GM12892 (cell line): ENCODE data around the gene E2F8. TPM values are rescaled to one million over a fixed set of nuclear protein-coding genes. Genes with fewer than 3 reads are reported as not detected.

Experiments
- DNase-seq: peaks from one replicate; pipeline ENCODE4 v3.0.0; 2011; ENCODE audit not compliant: insufficient read length
- FAIRE-seq: peaks from 2 replicates; lab custom pipeline; 2011; peaks lifted over from hg19 to GRCh38; lab: Jason Lieb, UNC
- POLR2A ChIP-seq: IDR thresholded peaks from 2 replicates; pipeline ENCODE4 v1.6.1; 2011; ENCODE audit warnings: low read depth, low read length, control low read depth
- POLR2AphosphoS5 ChIP-seq: IDR thresholded peaks from 2 replicates; pipeline ENCODE4 v1.6.1; 2011; ENCODE audit warnings: low read depth, low read length, control low read depth
- TAF1 ChIP-seq: IDR thresholded peaks from 2 replicates; pipeline ENCODE4 v1.6.1; 2011; ENCODE audit warnings: low read depth, mild to moderate bottlenecking, control low read depth, low read length, borderline replicate concordance
- polyA plus RNA-seq: library from polyadenylated mRNA; unstranded; fragments of >200 nt; gene quantifications from one replicate; pipeline ENCODE4 v1.2.1, GENCODE V29; 2012; ENCODE audit warnings: missing spikeins, inconsistent platforms; ENCODE audit not compliant: missing spikeins

E2F8 gene, protein sequence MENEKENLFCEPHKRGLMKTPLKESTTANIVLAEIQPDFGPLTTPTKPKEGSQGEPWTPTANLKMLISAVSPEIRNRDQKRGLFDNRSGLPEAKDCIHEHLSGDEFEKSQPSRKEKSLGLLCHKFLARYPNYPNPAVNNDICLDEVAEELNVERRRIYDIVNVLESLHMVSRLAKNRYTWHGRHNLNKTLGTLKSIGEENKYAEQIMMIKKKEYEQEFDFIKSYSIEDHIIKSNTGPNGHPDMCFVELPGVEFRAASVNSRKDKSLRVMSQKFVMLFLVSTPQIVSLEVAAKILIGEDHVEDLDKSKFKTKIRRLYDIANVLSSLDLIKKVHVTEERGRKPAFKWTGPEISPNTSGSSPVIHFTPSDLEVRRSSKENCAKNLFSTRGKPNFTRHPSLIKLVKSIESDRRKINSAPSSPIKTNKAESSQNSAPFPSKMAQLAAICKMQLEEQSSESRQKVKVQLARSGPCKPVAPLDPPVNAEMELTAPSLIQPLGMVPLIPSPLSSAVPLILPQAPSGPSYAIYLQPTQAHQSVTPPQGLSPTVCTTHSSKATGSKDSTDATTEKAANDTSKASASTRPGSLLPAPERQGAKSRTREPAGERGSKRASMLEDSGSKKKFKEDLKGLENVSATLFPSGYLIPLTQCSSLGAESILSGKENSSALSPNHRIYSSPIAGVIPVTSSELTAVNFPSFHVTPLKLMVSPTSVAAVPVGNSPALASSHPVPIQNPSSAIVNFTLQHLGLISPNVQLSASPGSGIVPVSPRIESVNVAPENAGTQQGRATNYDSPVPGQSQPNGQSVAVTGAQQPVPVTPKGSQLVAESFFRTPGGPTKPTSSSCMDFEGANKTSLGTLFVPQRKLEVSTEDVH
- polyA plus RNA-seq = 10.2 TPM

DNA sequence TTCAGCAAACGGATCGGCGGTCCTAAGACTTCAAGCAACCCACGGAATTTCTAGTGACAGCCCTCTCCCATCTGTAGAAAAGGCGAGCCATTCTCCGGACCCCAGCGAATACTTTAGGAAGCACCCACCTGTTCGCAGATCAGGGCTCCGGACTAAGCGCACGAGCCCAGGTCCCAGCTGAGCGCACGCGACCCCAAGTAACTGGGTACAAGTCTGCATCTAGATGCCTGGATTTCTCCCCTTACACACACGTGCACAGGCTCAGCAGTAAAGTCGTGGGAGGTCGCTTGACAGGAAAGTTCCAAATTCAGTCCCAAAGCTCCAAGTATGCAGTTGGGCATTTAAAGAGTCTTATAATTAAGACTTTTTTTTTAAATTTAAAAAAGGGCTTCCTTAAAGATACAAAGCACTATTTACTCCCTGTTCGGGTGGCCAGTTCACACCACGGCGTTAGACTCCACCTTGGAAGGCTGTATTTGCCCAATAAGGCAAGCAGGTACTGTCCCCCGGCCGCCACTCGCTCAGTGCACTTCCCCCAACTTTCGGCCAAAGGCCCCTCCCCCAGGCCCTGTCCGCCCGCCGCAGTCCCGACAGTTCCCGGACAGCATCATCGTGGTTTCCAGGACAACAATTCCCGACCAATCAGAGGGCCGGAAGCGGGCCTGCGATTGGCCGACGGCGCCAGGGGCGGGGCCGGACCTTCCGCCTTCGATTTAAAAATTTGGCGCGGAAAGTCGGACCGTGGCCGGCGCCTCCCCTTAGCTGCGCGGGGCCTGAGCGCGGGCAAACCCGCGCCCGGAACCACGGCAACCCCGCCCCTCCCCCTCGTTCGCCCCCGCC is at the start of gene E2F8:
Gene E2F8 (minus strand): TSS at position 526 of the 840 bp plus-strand sequence. CDS start 824 bp downstream, outside the sequence.
- peak; percentile 30; the same call in 1 of the 2 replicates for TF ChIP-seq POLR2A
- TF ChIP-seq TAF1 = 0 out of 2 replicates have a peak, but pooled peaks have one; percentile 21
- TF ChIP-seq POLR2AphosphoS5 = no peak
- DNase-seq (peak; percentile 92), FAIRE-seq (peak; percentile 98)

DNA sequence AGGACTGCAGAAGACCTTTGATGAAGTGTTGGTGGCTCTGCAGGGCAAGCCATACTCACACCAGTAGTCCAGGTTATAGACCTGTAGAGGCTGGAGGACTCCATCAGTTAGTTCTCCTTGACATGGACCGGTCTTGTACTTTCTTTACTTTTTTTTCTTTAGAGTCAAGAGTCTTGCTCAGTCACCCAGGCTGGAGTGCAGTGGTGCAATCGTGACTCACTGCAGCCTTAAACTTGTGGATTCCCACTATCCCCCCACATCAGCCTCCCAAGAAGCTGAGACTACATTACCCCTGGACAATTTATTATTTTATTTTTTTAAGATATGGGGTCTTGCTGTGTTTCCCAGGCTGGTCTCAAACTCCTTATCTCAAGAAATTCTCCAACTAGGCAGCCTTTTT is 49.6 kb upstream of the E2F8 start:
- DNase-seq (no peak), FAIRE-seq (no peak)
- TF ChIP-seq POLR2A = no peak
- no peak for TF ChIP-seq POLR2AphosphoS5
- TF ChIP-seq TAF1 = no peak

DNA sequence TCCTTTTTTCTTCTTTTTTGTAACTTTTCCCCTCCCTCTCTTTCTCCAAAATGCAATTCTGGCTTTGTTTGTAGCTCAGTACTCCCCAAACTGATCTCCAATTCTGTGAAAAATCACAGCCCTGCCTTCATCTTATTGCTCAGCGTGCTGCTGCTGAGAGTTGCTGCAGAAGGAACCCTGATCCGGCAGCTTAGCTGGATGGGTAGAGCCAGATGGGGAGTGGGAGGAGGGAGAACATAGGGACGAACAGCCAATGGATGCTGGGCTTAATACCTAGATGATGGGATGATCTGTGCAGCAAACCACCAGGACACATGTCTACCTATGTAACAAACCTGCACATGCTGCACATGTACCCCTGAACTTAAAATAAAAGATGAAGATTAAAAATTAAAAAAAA is 47.5 kb upstream of the E2F8 start:
- TF ChIP-seq POLR2A (no peak), POLR2AphosphoS5 (no peak), TAF1 (no peak)

DNA sequence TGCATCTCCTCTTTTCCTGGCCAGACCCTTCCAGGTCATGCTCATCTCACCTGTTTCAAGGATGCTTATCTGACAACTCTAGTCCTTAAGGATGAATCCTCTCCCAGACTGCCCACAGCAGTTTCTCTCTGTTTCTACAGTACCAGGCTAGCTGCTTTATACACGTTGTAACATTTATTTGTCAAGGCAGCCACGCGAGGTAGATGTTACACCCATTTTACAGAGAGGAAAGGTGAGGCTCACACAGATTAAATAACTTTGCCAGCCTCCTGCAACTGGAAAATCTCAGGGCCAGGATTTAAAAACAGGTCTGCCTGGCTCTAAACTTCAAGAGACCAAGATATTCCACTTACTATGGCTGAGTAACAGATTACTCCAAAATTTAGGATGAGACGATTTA is 45.7 kb upstream of the E2F8 start:
- FAIRE-seq (no peak), DNase-seq (no peak)
- TF ChIP-seq TAF1 = no peak
- TF ChIP-seq POLR2A = no peak
- no peak for TF ChIP-seq POLR2AphosphoS5

More for the DNA sequence above, 47.5 kb upstream of the E2F8 start:
- DNase-seq (no peak), FAIRE-seq (no peak)

DNA sequence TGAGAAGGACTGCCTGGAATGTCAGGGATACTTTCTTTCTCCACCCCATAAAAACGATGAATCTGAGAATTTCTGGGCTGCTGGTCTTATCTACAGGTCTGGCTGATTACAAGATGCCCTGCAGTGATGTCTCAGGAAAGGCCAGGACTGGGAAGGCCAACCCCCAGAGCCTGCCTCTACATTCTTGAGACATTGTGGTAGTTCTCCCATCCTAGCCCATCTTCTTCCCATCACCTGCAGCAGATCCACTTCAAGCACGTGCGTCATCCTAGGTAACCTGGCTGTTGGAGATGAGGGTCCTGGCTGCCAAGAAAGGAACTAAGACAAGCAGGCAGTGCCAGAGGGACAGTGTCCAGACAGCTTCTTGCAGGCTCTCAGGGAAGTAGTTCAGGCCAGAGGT is 44.1 kb upstream of the E2F8 start:
- no peak for TF ChIP-seq TAF1
- TF ChIP-seq POLR2A = no peak
- no peak for TF ChIP-seq POLR2AphosphoS5
- FAIRE-seq = no peak
- DNase-seq = no peak

DNA sequence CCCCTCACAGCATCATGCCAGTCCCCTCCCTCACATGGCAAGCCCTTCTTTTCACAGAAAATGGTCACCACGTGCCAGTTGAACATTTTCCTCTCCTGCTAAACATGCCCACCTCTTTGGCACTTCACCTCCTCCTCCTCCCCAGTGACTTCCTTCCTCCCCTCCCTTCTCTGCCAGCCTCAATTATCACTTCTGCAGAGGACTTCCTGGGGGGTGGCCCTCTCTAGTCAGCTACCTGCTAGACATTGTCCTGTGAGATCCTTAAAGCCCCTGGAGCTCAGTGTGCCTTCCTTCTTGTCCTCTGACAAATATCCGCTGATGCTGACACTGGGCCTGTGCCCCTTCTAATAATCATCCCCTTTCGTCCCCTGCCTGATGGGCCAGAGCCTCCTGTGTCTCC is 43.2 kb upstream of the E2F8 start:
- TF ChIP-seq TAF1 (no peak), POLR2A (no peak), POLR2AphosphoS5 (no peak)
- FAIRE-seq (no peak), DNase-seq (no peak)

DNA sequence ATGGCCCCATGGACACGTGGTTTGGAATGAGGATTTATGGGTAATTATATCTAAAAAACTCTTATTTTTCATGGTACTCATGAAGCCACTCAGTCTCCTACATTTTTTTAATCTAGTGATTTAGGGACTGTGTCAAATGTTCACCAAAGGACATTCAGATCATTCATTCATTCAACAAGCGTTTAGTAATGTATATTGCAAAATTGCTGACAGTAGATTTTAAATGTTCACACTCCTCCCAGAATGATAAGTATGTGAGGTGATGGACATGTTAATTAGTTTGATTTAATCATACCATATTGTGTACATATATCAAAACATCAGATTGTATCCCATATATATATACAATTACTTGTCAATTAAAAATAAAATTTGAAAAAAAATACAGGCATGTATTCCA is 40.8 kb upstream of the E2F8 start:
- TF ChIP-seq POLR2A (no peak), TAF1 (no peak), POLR2AphosphoS5 (no peak)
- DNase-seq (no peak), FAIRE-seq (no peak)

DNA sequence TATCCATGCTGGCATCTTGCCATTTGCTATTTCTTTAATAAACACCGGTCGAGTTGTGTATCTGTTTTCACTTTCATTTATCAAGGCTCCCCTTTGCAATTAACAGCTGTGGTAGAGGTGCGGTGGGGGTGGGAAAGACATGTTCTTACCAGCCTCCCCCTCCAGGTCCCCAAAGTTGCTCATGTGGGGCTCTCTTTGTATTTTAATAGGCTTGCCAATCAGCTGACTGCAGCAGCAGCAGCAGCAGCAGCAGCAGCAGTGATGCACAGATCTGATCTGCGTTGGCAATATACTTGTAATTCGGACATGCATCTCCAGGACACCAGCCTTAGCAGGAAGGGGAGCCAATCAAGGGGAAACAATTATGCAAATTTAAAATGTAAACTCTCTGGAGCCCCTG is 40.3 kb upstream of the E2F8 start:
- DNase-seq (no peak), FAIRE-seq (peak; percentile 63)
- no peak for TF ChIP-seq TAF1
- no peak for TF ChIP-seq POLR2A
- TF ChIP-seq POLR2AphosphoS5 = no peak

DNA sequence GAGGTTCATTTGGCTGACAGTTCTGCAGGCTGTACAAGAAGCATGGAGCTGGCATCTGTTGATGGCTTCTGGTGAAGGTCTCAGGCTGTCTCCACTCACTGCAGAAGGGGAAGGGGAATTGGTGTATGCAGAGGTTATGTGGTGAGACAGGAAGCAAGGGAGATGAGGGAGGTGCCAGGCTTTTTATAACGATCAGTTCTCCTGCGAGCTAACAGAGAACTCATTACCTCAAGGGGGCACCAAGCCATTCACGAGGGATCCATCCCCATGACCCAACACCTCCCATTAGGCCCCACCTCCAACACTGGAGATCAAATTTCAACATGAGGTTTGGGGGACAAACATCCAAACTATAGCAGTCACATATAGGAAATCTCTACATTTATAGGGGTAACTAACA is 38.7 kb upstream of the E2F8 start:
- TF ChIP-seq POLR2A (no peak), POLR2AphosphoS5 (no peak)
- no peak for FAIRE-seq
- no peak for DNase-seq

DNA sequence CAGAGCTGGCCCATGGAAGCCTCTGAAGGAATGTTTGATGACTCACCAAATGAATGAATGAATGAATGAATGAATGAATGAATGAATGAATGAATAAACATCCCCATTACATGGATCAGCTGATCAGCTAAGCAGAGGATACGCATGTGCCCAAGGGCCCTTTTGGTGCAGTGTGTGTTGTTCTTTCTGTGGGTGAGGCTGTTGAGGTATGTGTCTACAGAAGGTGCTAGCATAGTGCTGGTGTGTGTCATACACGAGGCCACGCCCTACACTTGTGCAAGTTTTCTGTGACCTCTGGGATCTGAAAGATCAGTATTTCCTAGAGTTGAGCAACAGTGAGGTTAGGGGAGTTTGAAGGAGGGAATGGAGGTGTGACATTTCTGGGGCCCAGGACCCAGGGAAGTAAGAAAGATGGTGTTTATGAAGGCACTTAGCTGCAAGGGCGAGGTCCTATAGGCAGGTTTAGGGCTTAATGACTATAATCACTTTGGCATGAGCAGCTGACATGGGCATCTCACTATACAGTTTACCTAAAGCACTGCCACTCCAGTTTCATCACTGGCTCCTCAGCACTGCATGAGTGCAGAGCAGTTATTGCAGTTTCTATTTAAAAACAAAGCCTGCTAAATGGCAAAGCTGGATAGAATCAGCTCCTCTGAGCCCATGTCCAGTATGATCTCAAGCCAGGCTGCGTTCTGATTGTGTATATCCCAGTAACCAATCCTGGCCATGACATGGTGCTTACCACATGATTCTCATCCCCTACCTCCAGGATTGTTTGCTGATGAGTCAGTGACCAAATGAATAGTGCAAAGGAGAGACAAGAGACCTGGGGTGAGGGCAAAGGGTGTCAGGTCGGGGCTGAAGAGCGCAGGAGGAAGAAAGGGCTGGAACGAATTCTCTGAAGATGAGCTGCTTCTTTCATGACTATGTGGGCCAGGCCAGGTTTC is 36.4 kb upstream of the E2F8 start:
- no peak for DNase-seq
- TF ChIP-seq POLR2A = no peak
- TF ChIP-seq TAF1 = no peak
- TF ChIP-seq POLR2AphosphoS5 = no peak
- no peak for FAIRE-seq
